NCI-H2196 (cell line): ENCODE data around the gene CALHM2.

Source experiments
- DNase-seq: peaks from one replicate; lab custom pipeline; 2025; ENCODE audit not compliant: unreplicated experiment; lab: John Stamatoyannopoulos, UW

The CALHM2 gene

DNA sequence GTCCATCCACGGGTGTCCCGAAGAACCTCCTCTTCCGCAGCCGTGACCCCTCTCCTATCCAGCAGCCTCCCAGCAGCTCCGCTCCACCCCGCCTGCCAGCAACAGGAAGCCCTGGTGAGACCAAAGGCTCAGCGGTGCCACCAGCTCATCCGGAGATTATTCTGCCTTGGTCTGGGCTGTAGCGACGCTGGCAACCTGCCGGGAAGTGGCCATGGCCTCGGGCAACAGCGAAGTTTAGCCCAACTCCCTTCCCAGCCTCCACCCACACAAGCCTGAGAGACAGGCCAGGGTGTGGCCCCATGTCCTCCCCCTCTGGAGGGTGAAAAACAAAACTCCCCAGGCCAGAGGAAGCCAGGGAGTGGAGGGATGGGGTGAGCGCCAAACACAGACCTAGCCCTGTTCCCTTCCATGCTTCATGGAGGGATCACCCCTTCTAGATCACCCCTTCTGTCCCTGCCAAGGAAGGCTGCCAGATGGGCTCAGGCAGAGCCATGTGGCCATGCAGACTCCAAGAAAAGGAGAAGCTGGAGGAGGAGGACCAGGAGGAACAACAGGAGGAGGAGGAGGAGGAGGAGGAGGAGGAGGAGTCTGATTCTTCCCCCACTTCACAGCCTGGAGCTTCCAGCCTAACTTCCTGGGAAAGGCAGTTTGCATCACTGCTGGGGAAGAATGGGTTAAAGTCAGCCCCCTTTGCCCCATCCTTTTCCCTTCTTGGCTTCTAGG lies 918 bp downstream of the CALHM2 start:
- DNase-seq, result no peak

DNA sequence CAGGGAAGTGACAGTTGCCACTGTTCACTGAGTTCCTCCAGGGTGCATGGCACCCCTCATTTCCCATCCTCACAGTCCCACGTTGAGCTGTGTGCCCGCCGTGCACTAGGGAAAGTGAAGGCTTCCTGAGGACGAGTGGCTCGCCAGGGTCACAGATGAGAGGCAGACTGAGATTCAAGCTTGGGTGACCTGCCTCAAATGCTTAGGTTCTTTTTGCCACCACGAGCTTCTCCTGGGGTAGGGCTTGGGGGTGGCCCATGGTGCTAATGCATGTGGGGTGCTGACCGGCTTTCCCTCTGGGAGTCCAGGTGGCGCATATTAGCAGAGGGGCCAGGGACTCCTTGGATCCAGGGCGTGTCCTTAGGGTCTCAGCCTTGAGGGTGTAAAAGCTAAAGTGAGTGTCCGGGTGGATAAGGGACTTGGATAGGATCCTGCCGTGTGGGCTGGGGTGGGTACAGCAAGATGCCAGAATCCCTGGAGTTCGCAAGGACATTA lies 1.9 kb downstream of the CALHM2 start:
- DNase-seq, result no peak

DNA sequence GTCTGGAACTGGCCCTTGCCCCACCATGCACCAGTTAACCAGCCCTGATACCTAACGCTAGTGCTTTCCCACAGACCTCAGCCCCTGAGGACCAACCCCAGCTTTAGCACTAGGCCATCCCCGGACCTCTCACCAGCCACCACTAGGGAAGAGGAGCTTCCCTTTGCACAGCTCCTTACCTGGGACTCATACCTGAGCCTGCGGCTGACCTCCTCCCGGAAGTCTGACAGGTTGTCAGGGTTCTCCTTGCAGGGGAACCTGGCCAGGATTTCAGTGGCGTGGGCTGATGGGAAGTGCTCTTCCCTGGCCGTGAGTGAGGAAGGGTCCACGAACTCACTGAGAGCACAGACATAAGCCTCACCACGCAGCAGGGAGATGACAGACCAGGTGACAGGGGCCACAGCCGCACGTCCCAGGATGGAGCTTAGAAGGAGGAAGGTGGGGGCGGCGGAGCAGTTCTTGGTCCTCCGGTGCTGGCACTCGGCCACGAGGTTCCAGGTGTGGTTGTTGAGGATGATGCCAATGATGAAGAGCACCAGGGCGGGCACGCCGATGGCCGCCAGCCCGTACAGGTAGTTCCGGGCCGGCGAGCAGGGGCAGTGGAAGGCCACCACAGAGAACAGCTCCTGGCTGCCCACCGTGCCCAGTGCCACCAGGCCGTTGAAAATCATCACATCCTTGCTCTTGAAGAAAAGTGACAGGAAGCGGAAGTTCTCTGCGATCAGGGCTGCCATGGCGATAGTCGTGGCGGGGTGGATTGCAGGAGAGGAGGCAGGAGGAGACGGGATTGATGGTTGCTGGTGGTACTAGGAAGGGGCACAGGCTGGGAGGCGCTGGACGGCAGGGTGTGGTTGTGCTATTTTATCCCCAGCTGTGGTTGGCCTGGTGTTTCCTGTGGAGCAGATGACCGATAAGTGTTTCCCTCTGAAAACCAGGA lies 2.7 kb downstream of the CALHM2 start:
- DNase-seq, result no peak

DNA sequence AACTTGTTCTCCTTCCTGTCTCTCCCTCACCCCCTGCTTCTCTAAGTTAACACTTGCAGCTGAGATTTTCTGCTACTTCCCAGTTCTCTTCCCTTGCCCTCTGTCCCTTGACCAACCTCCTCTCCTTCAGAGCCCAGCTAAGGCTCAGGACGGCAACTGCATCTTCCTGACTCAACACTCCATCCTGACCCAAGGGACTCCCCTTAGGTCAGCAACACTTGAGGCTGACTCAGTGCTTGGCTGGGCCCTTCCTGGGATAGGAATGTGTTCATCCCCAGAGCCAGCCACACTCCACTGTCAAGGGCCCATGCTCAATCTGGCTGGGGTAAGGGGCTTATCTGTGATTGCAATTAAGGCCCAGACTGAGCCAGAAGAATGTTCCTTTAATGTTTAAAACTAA lies 3.4 kb downstream of the CALHM2 start:
- no peak for DNase-seq

DNA sequence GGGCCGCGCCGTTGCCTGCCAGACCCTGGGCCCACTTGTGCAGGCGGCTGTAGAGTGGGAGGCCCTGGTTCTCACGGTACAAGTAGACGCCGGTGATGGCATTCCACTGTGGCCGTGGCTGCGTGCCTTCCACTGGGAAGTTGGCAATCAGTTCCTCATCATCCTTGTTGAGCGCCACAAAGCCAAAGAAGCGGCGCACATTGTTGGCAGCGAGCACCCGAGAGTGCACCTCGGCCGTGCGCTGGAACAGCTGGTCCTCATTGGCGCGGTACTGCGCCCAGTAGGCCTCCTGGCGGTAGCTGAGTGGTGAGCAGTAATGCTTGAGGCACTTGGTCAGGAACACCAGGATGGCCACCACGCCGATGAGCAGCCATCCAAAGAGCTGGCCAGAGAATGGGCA lies 5.0 kb downstream of the CALHM2 start:
- no peak for DNase-seq

DNA sequence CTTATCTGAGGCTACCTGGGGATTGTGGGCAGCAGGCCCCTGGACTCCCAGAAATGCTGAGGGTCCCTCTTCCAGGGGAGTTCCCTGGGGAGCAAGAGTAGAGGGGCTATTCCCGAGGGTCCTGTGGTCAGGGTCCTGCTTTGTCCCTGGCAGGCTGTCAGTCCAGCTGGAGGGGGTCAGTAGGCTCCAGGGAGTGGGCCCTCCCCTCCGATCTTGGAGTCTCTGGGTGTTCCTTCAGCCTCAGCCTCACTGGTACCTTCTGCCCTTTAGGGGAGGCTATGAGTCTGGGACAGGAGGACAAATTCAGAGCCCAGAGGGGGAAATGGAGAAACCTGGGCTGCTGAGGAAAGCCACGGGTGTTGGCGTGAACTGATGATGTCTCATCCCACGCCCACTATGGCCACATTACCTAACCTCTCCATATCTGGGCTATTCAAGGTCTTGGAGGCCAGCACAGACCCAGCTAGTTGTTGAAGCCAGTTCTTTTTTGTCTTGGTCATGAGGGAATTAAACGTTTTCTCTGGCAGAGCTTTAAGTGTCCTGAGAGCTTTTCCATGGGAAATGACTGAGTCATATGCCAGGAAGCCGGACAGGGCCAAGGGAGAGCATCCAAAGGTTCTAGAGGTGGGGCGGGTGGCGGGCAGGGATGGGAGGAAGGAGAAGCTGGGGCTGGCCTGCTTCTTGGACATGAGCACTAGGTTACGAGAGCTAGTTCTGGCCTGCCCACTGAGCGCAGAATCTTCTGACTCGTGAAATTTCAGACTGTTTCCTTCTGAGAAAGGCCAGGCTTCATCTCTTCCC lies 6.2 kb downstream of the CALHM2 start:
- no peak for DNase-seq

DNA sequence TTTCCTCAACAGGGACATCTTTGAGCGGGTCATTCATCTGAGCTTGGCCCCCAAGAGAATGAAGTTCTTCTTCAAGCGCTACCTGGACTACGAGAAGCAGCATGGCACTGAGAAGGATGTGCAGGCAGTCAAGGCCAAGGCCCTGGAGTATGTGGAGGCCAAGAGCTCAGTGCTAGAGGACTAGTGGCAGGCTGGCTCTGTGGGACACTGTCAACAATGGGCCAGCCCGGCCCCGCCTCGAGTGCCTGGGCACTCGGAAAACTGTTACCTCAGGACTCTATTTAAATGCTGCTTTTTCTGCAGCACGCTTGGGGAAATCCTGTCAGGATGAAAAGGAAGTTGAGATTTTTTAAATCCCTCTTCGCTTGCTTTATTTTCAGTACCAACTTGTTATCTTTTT lies 6.8 kb downstream of the CALHM2 start:
- no peak for DNase-seq

DNA sequence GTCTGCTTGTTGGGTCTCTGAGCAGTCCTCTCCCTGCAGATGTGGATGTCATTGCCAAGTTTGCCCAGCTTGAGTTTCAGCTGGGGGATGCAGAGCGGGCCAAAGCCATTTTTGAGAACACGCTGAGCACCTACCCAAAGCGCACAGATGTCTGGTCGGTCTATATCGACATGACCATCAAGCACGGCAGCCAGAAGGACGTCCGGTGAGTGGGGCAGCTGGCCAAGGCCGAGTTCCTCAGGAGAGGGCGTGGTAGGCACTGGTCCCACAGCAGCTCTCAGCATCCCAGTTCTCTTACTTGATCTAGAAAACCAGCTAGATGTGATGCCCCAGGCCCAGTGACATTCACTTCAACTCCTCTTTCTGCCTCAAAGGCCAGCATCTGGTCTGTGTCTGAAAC lies 7.7 kb downstream of the CALHM2 start:
- no peak for DNase-seq

DNA sequence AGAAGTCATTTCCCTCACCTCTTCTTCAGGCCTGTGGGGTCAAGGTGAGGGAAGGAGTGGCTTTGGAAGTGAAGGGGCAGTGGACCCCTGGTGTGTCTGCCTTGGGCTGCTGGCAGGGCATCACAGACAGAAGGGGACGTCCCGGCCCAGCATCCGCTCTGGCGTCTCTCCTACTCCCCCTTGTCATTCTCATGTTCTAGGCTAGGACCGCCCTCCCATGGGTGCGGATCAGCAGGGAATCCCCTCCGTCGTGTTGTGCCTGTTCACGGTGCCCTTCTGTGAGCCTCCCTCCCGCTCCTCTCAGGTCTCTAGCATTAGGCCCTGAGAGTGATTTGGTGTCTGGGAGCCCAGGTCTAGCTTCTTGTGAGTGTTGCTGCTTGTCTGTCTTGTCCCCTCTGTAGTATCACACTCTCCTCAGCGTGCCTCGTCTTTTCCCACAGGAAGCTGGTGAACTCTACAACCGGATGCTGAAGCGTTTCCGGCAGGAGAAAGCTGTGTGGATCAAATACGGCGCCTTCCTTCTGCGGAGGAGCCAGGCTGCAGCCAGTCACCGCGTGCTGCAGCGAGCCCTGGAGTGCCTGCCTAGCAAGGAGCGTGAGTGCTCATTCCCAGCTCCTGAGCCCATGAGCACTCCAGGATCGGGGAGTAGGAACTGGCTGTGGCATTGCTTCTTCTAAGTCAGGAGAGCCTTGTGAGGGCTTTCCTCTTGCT lies 8.5 kb downstream of the CALHM2 start:
- DNase-seq, result no peak

DNA sequence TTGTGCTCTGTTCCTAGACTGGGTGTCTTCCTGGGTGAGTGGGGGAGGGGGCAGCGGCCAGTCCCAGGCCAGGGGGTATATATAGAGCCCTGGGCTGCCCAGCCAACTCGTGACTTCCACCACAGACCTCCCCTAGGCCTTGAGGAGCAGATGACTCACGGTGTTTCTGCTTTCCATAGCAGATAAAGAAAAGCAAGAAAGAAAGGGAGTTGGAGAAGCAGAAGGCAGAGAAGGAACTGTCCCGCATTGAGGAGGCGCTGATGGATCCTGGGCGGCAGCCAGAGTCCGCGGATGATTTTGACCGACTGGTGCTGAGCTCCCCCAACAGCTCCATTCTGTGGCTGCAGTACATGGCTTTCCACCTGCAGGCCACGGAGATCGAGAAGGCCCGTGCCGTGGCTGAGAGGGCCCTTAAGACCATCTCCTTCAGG lies 10.1 kb downstream of the CALHM2 start:
- DNase-seq, result no peak

DNA sequence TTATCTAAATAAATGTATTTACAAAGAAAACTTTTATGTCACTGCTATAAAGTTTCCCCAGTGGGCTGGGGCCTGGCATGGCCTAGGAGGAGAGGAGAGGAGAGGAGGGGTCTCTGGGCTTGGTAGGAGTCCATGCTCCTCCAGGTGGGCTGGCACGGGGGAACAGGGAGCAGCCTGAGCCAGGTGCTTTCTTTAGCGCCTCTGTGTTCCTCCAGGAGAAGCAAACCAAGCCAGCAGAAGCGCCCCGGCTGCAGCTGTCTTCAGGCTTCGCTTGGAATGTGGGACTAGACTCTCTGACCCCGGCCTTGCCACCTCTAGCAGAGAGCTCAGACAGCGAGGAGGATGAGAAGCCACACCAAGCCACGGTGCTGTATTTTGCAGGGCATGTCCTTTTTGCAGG lies 10.6 kb downstream of the CALHM2 start:
- no peak for DNase-seq

DNA sequence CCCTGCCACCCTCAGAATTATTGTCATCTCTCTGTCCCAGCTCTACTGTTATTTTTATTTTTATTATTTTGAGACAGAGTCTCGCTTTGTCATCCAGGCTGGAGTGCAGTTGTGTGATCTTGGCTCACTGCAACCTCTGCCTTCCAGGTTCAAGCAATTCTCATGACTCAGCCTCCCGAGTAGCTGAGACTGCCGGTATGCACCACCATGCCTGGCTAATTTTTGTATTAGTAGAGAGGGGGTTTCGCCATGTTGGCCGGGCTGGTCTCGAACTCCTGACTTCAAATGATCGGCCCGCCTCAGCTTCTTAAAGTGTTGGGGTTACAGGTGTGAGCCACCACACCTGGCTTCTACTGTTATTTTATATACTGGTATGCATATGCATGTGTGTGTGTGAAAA lies 11.0 kb downstream of the CALHM2 start:
- DNase-seq, result no peak

DNA sequence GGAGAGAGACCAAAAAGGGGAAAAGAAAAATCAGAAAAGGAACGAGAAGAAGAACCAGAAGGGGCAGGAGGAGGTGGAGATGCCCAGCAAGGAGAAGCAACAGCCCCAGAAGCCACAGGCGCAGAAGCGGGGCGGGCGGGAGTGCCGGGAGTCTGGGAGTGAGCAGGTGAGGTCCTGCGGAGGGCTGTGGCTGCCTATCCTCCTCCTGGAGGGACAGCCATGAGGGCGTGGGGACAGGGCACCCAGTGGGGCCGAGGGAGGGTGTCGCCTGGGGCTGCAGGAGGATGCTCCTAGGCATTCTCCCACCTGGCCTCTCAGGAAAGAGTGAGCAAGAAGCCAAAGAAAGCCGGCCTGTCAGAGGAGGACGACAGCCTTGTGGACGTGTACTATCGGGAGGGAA lies 11.8 kb downstream of the CALHM2 start:
- no peak for DNase-seq

DNA sequence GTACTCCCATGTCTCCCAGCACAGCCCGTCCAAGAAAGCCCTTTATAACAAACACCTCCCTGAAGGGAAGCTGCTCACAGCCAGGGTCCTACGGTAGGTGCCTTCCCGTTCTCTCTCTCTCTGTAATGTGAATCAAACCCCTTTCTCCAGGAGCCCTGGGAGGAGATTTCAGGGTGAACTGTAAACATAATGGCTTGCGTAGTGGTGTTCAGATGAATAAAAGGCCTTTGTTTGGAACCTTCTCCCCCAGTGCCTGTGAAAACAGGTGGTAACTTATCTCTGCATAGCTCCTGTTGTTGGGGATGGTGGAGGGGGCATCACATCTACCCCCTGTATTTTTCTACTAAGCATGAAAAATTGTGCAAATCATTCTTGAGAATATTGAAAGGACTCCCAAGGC lies 12.4 kb downstream of the CALHM2 start:
- no peak for DNase-seq

DNA sequence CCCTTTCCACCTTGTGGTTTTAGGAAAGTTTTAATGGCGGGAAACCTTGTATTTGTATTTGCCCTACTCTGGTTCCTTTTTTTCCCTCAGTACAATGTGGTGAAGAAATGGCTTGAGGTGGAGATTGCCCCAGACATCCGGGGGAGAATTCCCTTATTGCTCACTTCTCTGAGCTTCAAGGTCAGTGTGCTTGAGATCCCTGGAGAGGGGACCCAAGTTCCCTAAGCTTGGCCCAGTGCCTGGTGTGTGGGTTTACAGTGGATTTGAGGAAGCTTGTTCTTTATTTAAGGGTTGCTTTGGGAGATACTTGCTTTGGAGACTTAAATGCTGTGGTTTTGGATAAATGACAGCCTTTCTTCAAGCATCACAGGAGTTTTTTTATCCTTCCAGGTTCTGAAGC lies 18.3 kb downstream of the CALHM2 start:
- no peak for DNase-seq

DNA sequence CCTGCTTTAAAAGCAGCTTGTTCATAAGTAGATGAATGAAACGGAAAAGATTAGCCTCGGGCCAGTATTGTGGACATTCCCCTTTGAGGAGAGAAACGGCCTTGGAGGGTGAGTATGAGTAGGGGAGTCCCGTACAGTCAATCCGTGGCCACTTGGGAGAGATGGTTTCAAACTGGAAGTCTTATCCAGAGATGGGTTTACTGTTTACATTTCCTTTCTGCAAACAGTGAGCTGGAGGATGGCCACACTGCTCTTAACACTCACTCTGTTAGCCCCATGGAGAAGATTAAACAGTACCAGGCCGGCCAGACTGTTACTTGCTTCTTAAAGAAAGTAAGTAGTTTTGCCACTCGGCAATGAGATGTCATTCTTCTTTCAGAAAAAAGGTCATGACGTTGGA lies 20.3 kb downstream of the CALHM2 start:
- DNase-seq, result no peak

DNA sequence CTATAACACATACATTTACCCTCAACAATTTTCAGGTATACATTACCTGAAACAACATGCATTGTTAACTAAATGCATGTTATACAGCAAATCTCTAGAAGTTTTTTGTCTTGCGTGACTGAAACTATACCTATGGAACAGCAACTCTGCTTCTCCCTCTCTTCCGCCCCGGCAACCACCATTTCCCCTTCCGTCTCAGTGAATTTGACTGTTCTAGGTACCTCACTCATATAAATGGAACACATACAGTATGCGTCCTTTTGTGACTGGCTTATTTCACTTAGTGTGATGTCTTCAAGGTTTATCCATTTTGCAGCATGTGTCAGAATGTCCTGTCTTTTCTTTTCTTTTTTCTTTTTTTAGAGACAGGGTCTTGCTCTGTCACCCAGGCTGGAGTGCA lies 22.5 kb downstream of the CALHM2 start:
- DNase-seq, result no peak

DNA sequence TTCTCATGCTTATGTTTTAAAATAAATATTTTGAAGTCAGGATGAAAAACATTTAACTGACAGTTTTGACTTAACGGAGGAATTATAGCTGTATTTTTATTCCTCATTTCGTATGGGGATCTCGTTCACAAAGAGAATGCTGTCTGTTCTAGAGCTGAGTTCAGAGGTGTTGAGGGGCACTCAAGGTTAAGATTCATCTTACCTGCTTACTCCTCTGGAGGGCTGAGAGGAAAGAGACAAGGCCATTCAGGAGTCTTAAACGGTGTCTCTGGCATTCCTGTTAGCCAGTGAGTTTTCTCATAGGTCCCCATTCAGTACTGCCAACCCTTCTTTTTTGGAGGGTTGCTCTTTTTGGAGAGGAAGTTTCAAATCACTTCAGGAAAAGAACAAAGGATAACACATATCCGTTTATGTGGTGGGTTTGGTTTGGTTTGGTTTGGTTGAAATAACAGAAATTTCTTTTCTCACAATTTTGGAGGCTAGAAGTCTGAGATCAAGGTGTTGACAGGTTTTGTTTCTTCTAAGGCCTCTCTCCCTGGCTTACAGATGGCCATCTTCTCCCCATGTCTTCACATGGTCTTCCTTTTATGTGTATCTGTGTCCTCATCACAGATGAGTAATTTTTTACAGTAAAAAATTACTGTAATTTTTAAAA lies 23.1 kb downstream of the CALHM2 start:
- DNase-seq, result no peak

DNA sequence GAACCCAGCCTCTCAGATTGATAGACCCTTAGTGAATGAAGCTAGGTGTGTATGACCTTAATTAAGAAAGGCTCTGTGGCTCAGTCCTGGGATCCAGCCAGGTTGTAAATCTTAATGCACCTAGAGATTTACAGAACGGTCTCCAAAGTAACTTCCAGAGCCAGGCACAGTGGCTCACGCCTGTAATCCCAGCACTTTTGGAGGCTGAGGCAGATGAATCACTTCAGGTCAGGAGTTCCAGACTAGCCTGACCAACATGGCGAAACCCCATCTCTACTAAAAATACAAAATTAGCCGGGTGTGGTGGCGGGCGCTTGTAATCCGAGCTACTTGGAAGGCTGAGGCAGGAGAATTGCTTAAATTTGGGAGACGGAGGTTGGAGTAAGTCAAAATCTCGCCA lies 24.3 kb downstream of the CALHM2 start:
- no peak for DNase-seq

DNA sequence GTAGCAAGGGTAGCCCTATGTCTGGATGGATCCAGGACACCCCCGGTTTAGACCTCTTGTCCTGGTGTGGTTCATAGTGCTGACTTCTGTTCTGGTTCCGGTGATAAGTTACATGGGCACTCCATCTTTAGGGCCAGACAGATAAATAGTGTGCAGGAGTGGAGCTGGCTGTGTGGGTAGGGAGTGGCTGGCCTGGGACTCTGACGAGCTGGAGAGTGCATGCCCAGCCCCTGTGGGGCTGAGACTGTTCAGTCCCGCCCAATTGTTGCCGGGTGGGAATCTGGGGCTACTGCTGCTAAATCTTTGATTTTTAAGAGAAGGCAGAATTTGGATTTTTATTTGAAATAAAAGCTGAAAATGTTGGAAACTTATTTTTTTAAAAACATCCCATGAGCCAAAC lies 28.4 kb downstream of the CALHM2 start:
- DNase-seq, result no peak
